Prostate gland (tissue), 2 donors: Measurements from ENCODE around the gene PCIF1. TPM values are rescaled to one million over a fixed set of nuclear protein-coding genes. Genes with fewer than 3 reads are reported as not detected.

Experiments used
- DNase-seq: peaks from one replicate; pipeline ENCODE4 v3.0.0-alpha.2; 2019; ENCODE audit warnings: low spot score
- H3K27ac ChIP-seq, 2 donors: fragments of 200-600 bp; sonication (generic); 2 replicates each; pipeline ENCODE4 v1.5.1; 2017 to 2019
- H3K27me3 ChIP-seq: fragments of 200-600 bp; sonication (generic); replicated peaks from 2 replicates; pipeline ENCODE4 v1.5.1; 2019; ENCODE audit not compliant: insufficient read depth
- H3K36me3 ChIP-seq, 2 donors: fragments of 200-600 bp; sonication (generic); 1 replicate in 1 of 2; 2 replicates in 1 of 2; pipeline versions ENCODE4 v1.5.1 to v1.8.1; 2017 to 2019
- H3K4me1 ChIP-seq: fragments of 200-600 bp; sonication (generic); replicated peaks from 2 replicates; pipeline ENCODE4 v1.5.1; 2019
- H3K4me3 ChIP-seq, 2 donors: fragments of 200-600 bp; sonication (generic); 2 replicates each; pipeline ENCODE4 v1.5.1; 2017 to 2019
- H3K9me3 ChIP-seq: fragments of 200-600 bp; sonication (generic); 2 replicates; pipeline ENCODE4 v1.5.1; 2017
- POLR2A ChIP-seq: fragments of 450-650 bp; IDR thresholded peaks from one replicate; pipeline ENCODE4 v1.6.1; 2016; ENCODE audit warnings: antibody characterized with exemption, mild to moderate bottlenecking
- POLR2AphosphoS5 ChIP-seq: sonication (generic); formaldehyde crosslinking; IDR thresholded peaks from one replicate; pipeline ENCODE4 v1.6.1; 2017; ENCODE audit warnings: antibody characterized with exemption
- WGBS: methylation state at CpG from one replicate; pipeline ENCODE4 v1.1.5; 2018; 5-methylcytosine and 5-hydroxymethylcytosine counted together
- intact Hi-C: fragments of 100-400 bp; cut with DNase I; formaldehyde crosslinking; loops from one replicate; pipeline ENCODE4 v1.14.2; 2022
- total RNA-seq, 2 donors: library from RNA; depleted of rRNA; stranded (reverse); fragments of >200 nt; gene quantifications; one replicate each; pipeline ENCODE4 v1.1.0, GENCODE V29; 2016
- TF ChIP-seq, protein P1 (sequence below), 4 experiments: fragments of 200-600 bp in 2 of 4; fragments of 450-650 bp in 2 of 4; sonication (generic) in 2 of 4; IDR thresholded peaks; 1 replicate in 3 of 4; 2 replicates in 1 of 4; pipeline ENCODE4 v1.5.1; 2016 to 2019; ENCODE audit warnings: antibody characterized with exemption in 4 of 4, mild to moderate bottlenecking in 2 of 4, moderate library complexity in 2 of 4

The PCIF1 gene
- total RNA-seq, 2 donors from 2014 or later, result 39.8 to 54.9 TPM

DNA sequence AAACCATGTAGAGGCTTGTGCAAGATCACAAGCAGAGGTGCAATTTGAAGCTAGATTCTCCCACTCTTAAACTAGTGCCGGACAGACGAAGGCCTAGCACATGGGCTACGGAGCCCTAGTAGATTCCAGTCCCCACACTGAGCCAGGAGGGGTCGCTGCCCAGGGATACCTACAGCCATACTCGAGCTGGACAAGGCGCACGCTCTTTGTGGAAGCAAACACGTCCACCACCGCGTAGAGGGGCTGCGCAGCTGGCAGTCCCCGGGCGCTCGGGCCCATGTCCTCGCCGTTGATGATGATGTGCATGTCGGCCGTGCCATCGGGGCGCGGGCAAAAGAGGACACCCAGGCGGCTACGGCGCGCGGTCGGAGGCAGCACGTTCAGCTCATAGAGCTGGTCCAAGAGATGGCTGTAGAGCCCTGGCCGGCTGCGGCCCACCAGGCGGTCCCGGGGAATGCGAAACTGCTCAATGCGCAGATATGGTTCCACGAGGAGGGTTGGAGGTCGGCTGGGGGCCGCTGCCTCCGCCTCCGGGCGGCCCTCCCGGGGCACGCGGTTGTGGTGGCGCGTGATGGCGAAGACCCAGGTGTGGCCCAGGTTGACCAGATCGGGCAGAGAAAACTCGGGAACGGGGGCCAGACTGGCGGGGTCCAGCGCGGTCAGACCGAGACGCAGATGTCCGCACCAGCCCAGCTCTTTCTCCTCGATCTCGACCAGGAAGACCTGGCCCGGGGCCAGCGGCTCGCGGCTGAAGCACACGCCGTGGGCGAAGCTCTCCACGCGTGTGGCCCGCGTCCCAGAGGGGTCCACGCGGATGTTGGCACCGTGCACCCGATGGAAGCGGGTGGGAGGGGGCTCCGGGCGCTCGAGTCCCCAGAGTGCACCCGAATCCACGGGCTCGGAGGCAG lies 44.2 kb upstream of the PCIF1 start:
- Histone ChIP-seq H3K27me3 (no peaks in the 10 kb centered on the region), H3K4me1 (peaks cover 6% of the 10 kb centered on the region), H3K36me3 (no peaks in the 10 kb centered on the region), H3K27ac (peak overlapping the region; percentile 77 to 81), H3K9me3 (no peaks in the 10 kb centered on the region), H3K4me3 (peak overlapping the region; percentile 71 to 74)
- intact Hi-C loops, result loop anchor here (2.0 to 10.0 kb wide), 2 partner anchors 44 to 74 kb away; partner anchors contain the start of gene PCIF1
- peak; percentile 73 for DNase-seq
- WGBS, result under 1% methylated on average over 72 of the region's 79 CpGs
- TF ChIP-seq POLR2A, result no peak
- TF ChIP-seq POLR2AphosphoS5, result peak; percentile 36
- TF ChIP-seq, protein P1, sequence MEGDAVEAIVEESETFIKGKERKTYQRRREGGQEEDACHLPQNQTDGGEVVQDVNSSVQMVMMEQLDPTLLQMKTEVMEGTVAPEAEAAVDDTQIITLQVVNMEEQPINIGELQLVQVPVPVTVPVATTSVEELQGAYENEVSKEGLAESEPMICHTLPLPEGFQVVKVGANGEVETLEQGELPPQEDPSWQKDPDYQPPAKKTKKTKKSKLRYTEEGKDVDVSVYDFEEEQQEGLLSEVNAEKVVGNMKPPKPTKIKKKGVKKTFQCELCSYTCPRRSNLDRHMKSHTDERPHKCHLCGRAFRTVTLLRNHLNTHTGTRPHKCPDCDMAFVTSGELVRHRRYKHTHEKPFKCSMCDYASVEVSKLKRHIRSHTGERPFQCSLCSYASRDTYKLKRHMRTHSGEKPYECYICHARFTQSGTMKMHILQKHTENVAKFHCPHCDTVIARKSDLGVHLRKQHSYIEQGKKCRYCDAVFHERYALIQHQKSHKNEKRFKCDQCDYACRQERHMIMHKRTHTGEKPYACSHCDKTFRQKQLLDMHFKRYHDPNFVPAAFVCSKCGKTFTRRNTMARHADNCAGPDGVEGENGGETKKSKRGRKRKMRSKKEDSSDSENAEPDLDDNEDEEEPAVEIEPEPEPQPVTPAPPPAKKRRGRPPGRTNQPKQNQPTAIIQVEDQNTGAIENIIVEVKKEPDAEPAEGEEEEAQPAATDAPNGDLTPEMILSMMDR (IDR thresholded peaks at IDR 0.05), result peak in 3 of 4 experiments; percentile 42 to 75 (median 57)

DNA sequence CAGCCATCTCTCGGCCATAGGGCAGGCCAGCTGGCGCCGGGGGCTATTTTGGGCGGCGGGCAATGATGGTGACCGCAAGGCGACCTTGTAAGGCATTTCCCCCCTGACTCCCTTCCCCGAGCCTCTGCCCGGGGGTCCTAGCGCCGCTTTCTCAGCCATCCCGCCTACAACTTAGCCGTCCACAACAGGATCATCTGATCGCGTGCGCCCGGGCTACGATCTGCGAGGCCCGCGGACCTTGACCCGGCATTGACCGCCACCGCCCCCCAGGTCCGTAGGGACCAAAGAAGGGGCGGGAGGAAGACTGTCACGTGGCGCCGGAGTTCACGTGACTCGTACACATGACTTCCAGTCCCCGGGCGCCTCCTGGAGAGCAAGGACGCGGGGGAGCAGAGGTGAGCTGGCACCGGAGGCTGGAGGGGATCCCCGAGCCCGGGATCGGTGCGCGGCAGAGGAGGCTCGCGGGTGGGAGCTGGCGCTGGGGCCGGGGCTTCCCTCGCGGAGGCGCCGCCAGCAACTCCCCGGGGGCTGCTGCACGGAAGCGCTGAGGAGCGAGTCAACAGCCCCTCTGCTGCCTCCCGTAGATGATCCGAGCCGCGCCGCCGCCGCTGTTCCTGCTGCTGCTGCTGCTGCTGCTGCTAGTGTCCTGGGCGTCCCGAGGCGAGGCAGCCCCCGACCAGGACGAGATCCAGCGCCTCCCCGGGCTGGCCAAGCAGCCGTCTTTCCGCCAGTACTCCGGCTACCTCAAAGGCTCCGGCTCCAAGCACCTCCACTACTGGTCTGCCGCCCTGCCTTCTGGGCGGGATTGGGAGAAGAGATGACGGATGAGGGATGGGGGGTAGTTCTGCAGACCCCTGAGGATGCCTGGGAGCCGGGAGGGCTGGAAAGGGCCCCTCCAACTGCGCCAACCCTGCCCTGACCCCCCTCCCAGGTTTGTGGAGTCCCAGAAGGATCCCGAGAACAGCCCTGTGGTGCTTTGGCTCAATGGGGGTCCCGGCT lies 43.2 kb upstream of the PCIF1 start, which contains the start of the genes CTSA and NEURL2:
CTSA (plus strand) TSS at position 351 of the 999 bp plus-strand sequence; CDS start at position 585, 234 bp downstream.
NEURL2 (minus strand) TSS at position 224 of the 999 bp plus-strand sequence; CDS start at position 7, 217 bp downstream.
- WGBS, result under 1% methylated on average over 74 of the region's 78 CpGs
- DNase-seq, result peak; percentile 90
- H3K4me1 ChIP-seq, result peaks cover 6% of the 10 kb centered on the region
- H3K4me3 ChIP-seq, result peak within 1 kb of the TSS; percentile 71 to 74
- H3K27me3 ChIP-seq, result no peaks in the 10 kb centered on the region
- intact Hi-C loops, result loop anchor here (2.0 to 10.0 kb wide), 2 partner anchors 44 to 74 kb away; partner anchors contain the start of gene PCIF1
- no peaks in the 10 kb centered on the region for H3K36me3 ChIP-seq
- H3K27ac ChIP-seq, result peak within 1 kb of the TSS; percentile 77 to 81
- no peaks in the 10 kb centered on the region for H3K9me3 ChIP-seq
- peak; percentile 56 for TF ChIP-seq POLR2A
- TF ChIP-seq POLR2AphosphoS5, result peak; percentile 94
- TF ChIP-seq, protein P1 (IDR thresholded peaks at IDR 0.05), result peak in 2 of 4 experiments; percentile 28 to 35

DNA sequence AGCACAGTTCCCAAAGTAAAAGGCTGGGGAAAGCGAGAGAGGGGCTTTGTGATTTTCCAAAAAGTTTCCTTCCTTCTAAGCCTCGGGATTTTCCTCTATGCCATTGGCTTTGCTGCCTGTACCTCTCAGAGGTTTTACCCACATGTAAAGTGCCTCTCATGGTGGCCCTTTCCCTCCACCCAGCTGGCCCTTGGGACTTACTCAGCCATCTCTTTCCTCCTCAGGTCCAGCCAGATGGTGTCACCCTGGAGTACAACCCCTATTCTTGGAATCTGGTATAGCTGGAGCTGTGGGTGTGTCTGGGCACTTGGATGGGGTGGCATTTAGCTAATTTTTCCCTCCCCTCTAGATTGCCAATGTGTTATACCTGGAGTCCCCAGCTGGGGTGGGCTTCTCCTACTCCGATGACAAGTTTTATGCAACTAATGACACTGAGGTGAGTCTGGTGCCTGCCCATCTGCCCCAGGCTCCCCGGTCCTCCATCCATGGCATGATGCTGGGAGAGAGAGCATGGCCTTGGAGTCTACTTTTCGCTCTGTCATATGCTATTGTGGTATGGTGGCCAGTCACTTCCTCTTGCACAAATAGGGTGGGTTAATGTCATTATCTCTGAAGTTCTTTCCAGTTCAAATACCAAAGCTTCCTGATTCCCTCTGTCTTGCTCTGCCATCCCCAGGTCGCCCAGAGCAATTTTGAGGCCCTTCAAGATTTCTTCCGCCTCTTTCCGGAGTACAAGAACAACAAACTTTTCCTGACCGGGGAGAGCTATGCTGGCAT lies 42.2 kb upstream of the PCIF1 start:
- no peak for TF ChIP-seq POLR2A
- TF ChIP-seq POLR2AphosphoS5, result no peak
- TF ChIP-seq, protein P1 (IDR thresholded peaks at IDR 0.05), result no peak
- DNase-seq, result no peak
- Histone ChIP-seq H3K9me3 (no peaks in the 10 kb centered on the region), H3K36me3 (no peaks in the 10 kb centered on the region), H3K27ac (no peak overlapping the region), H3K4me1 (peaks cover 6% of the 10 kb centered on the region), H3K4me3 (peak overlapping the region; percentile 71 to 74), H3K27me3 (no peaks in the 10 kb centered on the region)
- 81% methylated on average over 9 of the region's 9 CpGs for WGBS
- intact Hi-C loops, result loop anchor here (10.0 kb wide), 1 partner anchor 73 kb away; no protein-coding TSS in a partner anchor
